Coronary artery (tissue), 2 donors: Measurements from ENCODE around the gene ANGPTL2.
A peak's percentile ranks its signal among the peaks of the same experiment; 100 is the strongest.

Experiments
- DNase-seq: peaks from one replicate; pipeline ENCODE4 v3.0.0-alpha.2; 2017; ENCODE audit warnings: low spot score
- H3K27ac ChIP-seq, 2 donors: fragments of 200-600 bp; sonication (generic); one replicate each; pipeline ENCODE4 v1.5.1; 2016 to 2019
- H3K4me3 ChIP-seq: fragments of 200-600 bp; sonication (generic); 2 replicates; pipeline ENCODE4 v1.5.1; 2016; ENCODE audit warnings: mild to moderate bottlenecking, moderate library complexity
- CTCF ChIP-seq: fragments of 200-600 bp; sonication (generic); IDR thresholded peaks from one replicate; pipeline ENCODE4 v1.5.1; 2019; ENCODE audit warnings: antibody characterized with exemption

ANGPTL2 gene

GRCh38 chr9:127135056-127135745 lies 12.8 kb upstream of the ANGPTL2 start:
- no peak for TF ChIP-seq CTCF
- no peak overlapping the region for H3K4me3 ChIP-seq
- H3K27ac ChIP-seq: peak overlapping the region; percentile 68 to 89
- DNase-seq: no peak

- Histone ChIP-seq H3K27ac (peak overlapping the region; percentile 68 to 89), H3K4me3 (no peak overlapping the region)
- DNase-seq: peak; percentile 83
- TF ChIP-seq CTCF: no peak
These were observed 11.3 kb upstream of the ANGPTL2 start for GRCh38 chr9:127133739-127134167.

- DNase-seq: peak; percentile 75
- Histone ChIP-seq H3K27ac (peak overlapping the region; percentile 68 to 89), H3K4me3 (peak overlapping the region; percentile 10)
- no peak for TF ChIP-seq CTCF
These were observed 10.6 kb upstream of the ANGPTL2 start for GRCh38 chr9:127132921-127133647.

GRCh38 chr9:127132375-127132774 lies 9.9 kb upstream of the ANGPTL2 start:
- Histone ChIP-seq H3K4me3 (no peak overlapping the region), H3K27ac (peak overlapping the region; percentile 68 to 89)
- no peak for TF ChIP-seq CTCF
- peak; percentile 65 for DNase-seq

GRCh38 chr9:127131871-127132270 lies 9.4 kb upstream of the ANGPTL2 start:
- peak; percentile 69 for DNase-seq
- H3K27ac ChIP-seq: peak overlapping the region; percentile 68 to 89
- no peak overlapping the region for H3K4me3 ChIP-seq
- no peak for TF ChIP-seq CTCF

- peak; percentile 72 for DNase-seq
- peak overlapping the region; percentile 68 to 89 for H3K27ac ChIP-seq
- TF ChIP-seq CTCF: no peak
- no peak overlapping the region for H3K4me3 ChIP-seq
These were observed 8.5 kb upstream of the ANGPTL2 start for GRCh38 chr9:127130661-127131538.
